Hepatocyte (in vitro differentiated cells): Measurements from ENCODE around the gene PPDPF. TPM values are rescaled to one million over a fixed set of nuclear protein-coding genes. Genes with fewer than 3 reads are reported as not detected.
A peak's percentile ranks its signal among the peaks of the same experiment; 100 is the strongest.

ENCODE experiments used
- DNase-seq: peaks from one replicate; pipeline ENCODE4 v3.0.0-alpha.2; 2016; ENCODE audit warnings: low spot score
- H2AFZ ChIP-seq: fragments of 200-600 bp; sonication (generic); 2 replicates; pipeline ENCODE4 v1.6.0; 2016; ENCODE audit warnings: antibody characterized with exemption, mild to moderate bottlenecking
- H3K27ac ChIP-seq: fragments of 200-600 bp; sonication (generic); 2 replicates; pipeline ENCODE4 v1.5.1; 2016; ENCODE audit warnings: mild to moderate bottlenecking
- H3K27me3 ChIP-seq: fragments of 200-600 bp; sonication (generic); 2 replicates; pipeline ENCODE4 v1.6.1; 2016
- H3K36me3 ChIP-seq: fragments of 200-600 bp; sonication (generic); replicated peaks from 2 replicates; pipeline ENCODE4 v1.5.1; 2016; ENCODE audit warnings: low read depth; ENCODE audit not compliant: insufficient read depth
- H3K4me1 ChIP-seq: fragments of 200-600 bp; sonication (generic); 2 replicates; pipeline ENCODE4 v1.5.1; 2016; ENCODE audit warnings: mild to moderate bottlenecking, moderate library complexity; ENCODE audit not compliant: insufficient read depth
- H3K4me2 ChIP-seq: fragments of 200-600 bp; sonication (generic); 2 replicates; pipeline ENCODE4 v1.6.0; 2016
- H3K4me3 ChIP-seq: fragments of 200-600 bp; sonication (generic); 2 replicates; pipeline ENCODE4 v1.5.1; 2016; ENCODE audit warnings: mild to moderate bottlenecking
- H3K79me2 ChIP-seq: fragments of 200-600 bp; sonication (generic); 2 replicates; pipeline ENCODE4 v1.6.0; 2017; ENCODE audit warnings: mild to moderate bottlenecking
- H3K9me2 ChIP-seq: fragments of 200-600 bp; sonication (generic); replicated peaks from 2 replicates; pipeline ENCODE4 v1.6.0; 2017; ENCODE audit warnings: mild to moderate bottlenecking; ENCODE audit not compliant: insufficient read depth
- H3K9me3 ChIP-seq: fragments of 200-600 bp; sonication (generic); 2 replicates; pipeline ENCODE4 v1.5.1; 2016; ENCODE audit warnings: low read depth, mild to moderate bottlenecking
- H4K20me1 ChIP-seq: fragments of 200-600 bp; sonication (generic); 2 replicates; pipeline ENCODE4 v1.6.0; 2016; ENCODE audit warnings: mild to moderate bottlenecking; ENCODE audit not compliant: insufficient read depth, poor library complexity, severe bottlenecking
- CTCF ChIP-seq: fragments of 200-600 bp; sonication (generic); IDR thresholded peaks from 2 replicates; pipeline ENCODE4 v1.5.1; 2016; ENCODE audit warnings: antibody characterized with exemption, mild to moderate bottlenecking; ENCODE audit not compliant: poor library complexity
- EZH2 ChIP-seq: fragments of 200-600 bp; sonication (generic); IDR thresholded peaks from 2 replicates; pipeline ENCODE4 v1.6.1; 2016; ENCODE audit warnings: antibody characterized with exemption, mild to moderate bottlenecking, borderline replicate concordance
- EZH2phosphoT487 ChIP-seq: fragments of 200-600 bp; sonication (generic); IDR thresholded peaks from one replicate; pipeline ENCODE4 v1.6.1; 2018; ENCODE audit warnings: antibody characterized with exemption, mild to moderate bottlenecking, low read depth, moderate library complexity; ENCODE audit not compliant: unreplicated experiment, severe bottlenecking
- WGBS: methylation state at CpG from one replicate; pipeline ENCODE4 v1.1.6; 2016; ENCODE audit warnings: low lambda C conversion rate; ENCODE audit errors: missing lambda C conversion rate; 5-methylcytosine and 5-hydroxymethylcytosine counted together
- polyA plus RNA-seq: library from polyadenylated mRNA; unstranded; fragments of >200 nt; fragmentation: Nextera tagmentation; extraction: Ambion mirVana; gene quantifications from 2 replicates; pipeline ENCODE4 v1.2.1, GENCODE V29; 2016
- total RNA-seq: library from RNA; depleted of rRNA; stranded (reverse); fragments of >200 nt; gene quantifications from 2 replicates; pipeline ENCODE4 v1.2.3, GENCODE V29; 2014

PPDPF gene
- total and polyA plus RNA-seq, 2 experiments from 2014 or later: 55.1 to 333 TPM

GRCh38 chr20:63544241-63544957, 23.8 kb downstream of the PPDPF start:
- DNase-seq: no peak
- 76% methylated on average over 27 of the region's 27 CpGs for WGBS
- TF ChIP-seq EZH2phosphoT487 (no peak), CTCF (no peak), EZH2 (no peak)

GRCh38 chr20:63544958-63545516, 24.5 kb downstream of the PPDPF start:
- TF ChIP-seq CTCF: no peak
- TF ChIP-seq EZH2phosphoT487: no peak
- no peak for TF ChIP-seq EZH2
- no peaks in the 10 kb centered on the region for H3K27me3 ChIP-seq
- H3K9me2 ChIP-seq: no peaks in the 10 kb centered on the region

More at GRCh38 chr20:63544241-63544957, 23.8 kb downstream of the PPDPF start:
- Histone ChIP-seq H4K20me1 (no peaks in the 10 kb centered on the region), H3K4me1 (no peaks in the 10 kb centered on the region), H3K27me3 (no peaks in the 10 kb centered on the region), H3K27ac (no peak overlapping the region), H3K36me3 (no peaks in the 10 kb centered on the region), H2AFZ (no peak overlapping the region), H3K4me3 (no peak overlapping the region), H3K4me2 (no peak overlapping the region), H3K79me2 (no peaks in the 10 kb centered on the region), H3K9me2 (no peaks in the 10 kb centered on the region), H3K9me3 (no peaks in the 10 kb centered on the region)

GRCh38 chr20:63545814-63546213, 25.2 kb downstream of the PPDPF start:
- no peak overlapping the region for H3K27ac ChIP-seq
- no peaks in the 10 kb centered on the region for H3K9me2 ChIP-seq
- WGBS: 63% methylated on average over 6 of the region's 6 CpGs
- no peaks in the 10 kb centered on the region for H3K9me3 ChIP-seq
- no peak overlapping the region for H2AFZ ChIP-seq
- no peak overlapping the region for H3K4me2 ChIP-seq
- no peak overlapping the region for H3K4me3 ChIP-seq
- no peaks in the 10 kb centered on the region for H3K4me1 ChIP-seq
- H3K27me3 ChIP-seq: no peaks in the 10 kb centered on the region
- no peak for TF ChIP-seq EZH2phosphoT487
- TF ChIP-seq EZH2: no peak
- no peak for TF ChIP-seq CTCF
- H4K20me1 ChIP-seq: no peaks in the 10 kb centered on the region
- no peak for DNase-seq
- H3K79me2 ChIP-seq: no peaks in the 10 kb centered on the region
- H3K36me3 ChIP-seq: no peaks in the 10 kb centered on the region

More at GRCh38 chr20:63544958-63545516, 24.5 kb downstream of the PPDPF start:
- no peak overlapping the region for H2AFZ ChIP-seq
- no peaks in the 10 kb centered on the region for H3K79me2 ChIP-seq
- no peak overlapping the region for H3K27ac ChIP-seq
- no peaks in the 10 kb centered on the region for H4K20me1 ChIP-seq
- H3K4me1 ChIP-seq: no peaks in the 10 kb centered on the region
- H3K9me3 ChIP-seq: no peaks in the 10 kb centered on the region
- H3K36me3 ChIP-seq: no peaks in the 10 kb centered on the region
- peak; percentile 74 for DNase-seq
- 71% methylated on average over 19 of the region's 19 CpGs for WGBS
- H3K4me2 ChIP-seq: no peak overlapping the region
- no peak overlapping the region for H3K4me3 ChIP-seq
